ENCODE data around the gene ILDR1.

DNA sequence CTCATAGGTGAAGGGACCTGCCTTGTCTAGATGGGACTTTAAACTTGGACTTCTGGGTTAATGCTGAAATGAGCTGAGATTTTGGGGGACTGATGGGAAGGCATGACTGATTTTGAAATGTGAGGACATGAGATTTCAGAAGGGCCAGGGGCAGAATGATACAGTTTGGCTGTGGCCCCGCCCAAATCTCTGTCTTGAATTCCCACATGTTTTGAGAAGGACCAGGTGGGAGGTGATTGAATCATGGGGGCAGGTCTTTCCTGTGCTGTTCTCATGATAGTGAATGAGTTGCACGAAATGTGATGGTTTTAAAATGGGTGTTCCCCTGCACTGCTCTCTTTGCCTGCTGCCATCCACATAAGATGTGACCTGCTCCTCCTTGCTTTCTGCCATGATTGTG, 42.8 kb downstream of the ILDR1 start:
- TF ChIP-seq, protein P1, sequence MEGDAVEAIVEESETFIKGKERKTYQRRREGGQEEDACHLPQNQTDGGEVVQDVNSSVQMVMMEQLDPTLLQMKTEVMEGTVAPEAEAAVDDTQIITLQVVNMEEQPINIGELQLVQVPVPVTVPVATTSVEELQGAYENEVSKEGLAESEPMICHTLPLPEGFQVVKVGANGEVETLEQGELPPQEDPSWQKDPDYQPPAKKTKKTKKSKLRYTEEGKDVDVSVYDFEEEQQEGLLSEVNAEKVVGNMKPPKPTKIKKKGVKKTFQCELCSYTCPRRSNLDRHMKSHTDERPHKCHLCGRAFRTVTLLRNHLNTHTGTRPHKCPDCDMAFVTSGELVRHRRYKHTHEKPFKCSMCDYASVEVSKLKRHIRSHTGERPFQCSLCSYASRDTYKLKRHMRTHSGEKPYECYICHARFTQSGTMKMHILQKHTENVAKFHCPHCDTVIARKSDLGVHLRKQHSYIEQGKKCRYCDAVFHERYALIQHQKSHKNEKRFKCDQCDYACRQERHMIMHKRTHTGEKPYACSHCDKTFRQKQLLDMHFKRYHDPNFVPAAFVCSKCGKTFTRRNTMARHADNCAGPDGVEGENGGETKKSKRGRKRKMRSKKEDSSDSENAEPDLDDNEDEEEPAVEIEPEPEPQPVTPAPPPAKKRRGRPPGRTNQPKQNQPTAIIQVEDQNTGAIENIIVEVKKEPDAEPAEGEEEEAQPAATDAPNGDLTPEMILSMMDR (IDR thresholded peaks at IDR 0.05; ENCODE audit: low read length): no peak
- TF ChIP-seq EZH2phosphoT487 (IDR thresholded peaks at IDR 0.05; ENCODE audit: low read length) (no peak), EZH2 (optimal IDR thresholded peaks at IDR 0.05; ENCODE audit: low read depth, low read length) (no peak)

Measured in MM.1S (cell line).